WTC11 (cell line): ENCODE data around the gene ZNF654. TPM values are rescaled to one million over a fixed set of nuclear protein-coding genes. Genes with fewer than 3 reads are reported as not detected.

Source experiments
- ATAC-seq: fragments of 200-7000 bp; cut with Tn5 transposase; 2 replicates; pipeline ENCODE4 v1.10.0; 2021; ENCODE audit warnings: mild to moderate bottlenecking, moderate library complexity
- CTCF ChIA-PET: fragments of 300-600 bp; sonication (Branson Sonifier 250); formaldehyde crosslinking; loops from one replicate; lab custom pipeline; 2021; ENCODE audit warnings: antibody characterized with exemption; lab: Charles Lee
- POLR2A ChIA-PET: fragments of 350-600 bp; sonication (Branson Sonifier 250); formaldehyde crosslinking; loops from one replicate; lab custom pipeline; 2021; ENCODE audit warnings: antibody characterized with exemption; lab: Charles Lee
- DNase-seq: peaks from one replicate; pipeline ENCODE4 v3.0.0; 2021; ENCODE audit warnings: low spot score
- H3K27ac Mint-ChIP-seq: 2 replicates; pipeline ENCODE4 v1.8.0; 2021; ENCODE audit warnings: mixed read lengths
- H3K27me3 Mint-ChIP-seq: 2 replicates; pipeline ENCODE4 v1.8.0; 2021; ENCODE audit warnings: low read depth, mild to moderate bottlenecking, moderate library complexity, mixed read lengths
- H3K36me3 Mint-ChIP-seq: 2 replicates; pipeline ENCODE4 v1.8.0; 2021; ENCODE audit warnings: mixed read lengths
- H3K4me1 Mint-ChIP-seq: 2 replicates; pipeline ENCODE4 v1.8.0; 2022; ENCODE audit warnings: mixed read lengths
- H3K4me3 Mint-ChIP-seq: 2 replicates; pipeline ENCODE4 v1.8.0; 2021; ENCODE audit warnings: mild to moderate bottlenecking, moderate library complexity, mixed read lengths
- H3K9me3 Mint-ChIP-seq: 2 replicates; pipeline ENCODE4 v1.8.0; 2021; ENCODE audit warnings: mixed read lengths
- AR ChIP-seq: fragments of 250-450 bp; sonication (Bioruptor Pico); IDR thresholded peaks from 2 replicates; pipeline ENCODE4 v1.9.0; 2021; ENCODE audit warnings: mild to moderate bottlenecking
- CTCF ChIP-seq: fragments of 200-600 bp; IDR thresholded peaks from 2 replicates; pipeline ENCODE4 v1.8.0; 2022; ENCODE audit warnings: antibody characterized with exemption
- ETV6 ChIP-seq: sonication (generic); formaldehyde crosslinking; IDR thresholded peaks from 2 replicates; pipeline ENCODE4 v1.8.1; 2022; ENCODE audit warnings: mild to moderate bottlenecking, missing genetic modification reagents
- FOXJ3 ChIP-seq: sonication (generic); formaldehyde crosslinking; IDR thresholded peaks from 2 replicates; pipeline ENCODE4 v1.9.0; 2021; ENCODE audit warnings: missing genetic modification reagents, mild to moderate bottlenecking, borderline replicate concordance
- FOXK1 ChIP-seq: sonication (generic); formaldehyde crosslinking; IDR thresholded peaks from 2 replicates; pipeline ENCODE4 v1.8.0; 2022; ENCODE audit warnings: mild to moderate bottlenecking, moderate library complexity, missing genetic modification reagents
- FOXP4 ChIP-seq: sonication (generic); formaldehyde crosslinking; IDR thresholded peaks from 2 replicates; pipeline ENCODE4 v1.8.0; 2022; ENCODE audit warnings: mild to moderate bottlenecking, missing genetic modification reagents
- HMGA2 ChIP-seq: fragments of 250-450 bp; sonication (Bioruptor Pico); IDR thresholded peaks from 2 replicates; pipeline ENCODE4 v1.4.0; 2021; ENCODE audit warnings: mild to moderate bottlenecking, moderate library complexity
- NFYB ChIP-seq: sonication (generic); formaldehyde crosslinking; conservative IDR thresholded peaks from 2 replicates; pipeline ENCODE4 v1.8.0; 2022; ENCODE audit warnings: low read depth, missing genetic modification reagents
- NR3C1 ChIP-seq: sonication (generic); formaldehyde crosslinking; conservative IDR thresholded peaks from 2 replicates; pipeline ENCODE4 v1.8.1; 2023; ENCODE audit warnings: low read depth, mild to moderate bottlenecking, missing genetic modification reagents
- RORB ChIP-seq: fragments of 250-450 bp; sonication (Bioruptor Pico); IDR thresholded peaks from 2 replicates; pipeline ENCODE4 v1.9.0; 2021; ENCODE audit warnings: mild to moderate bottlenecking
- SOX15 ChIP-seq: fragments of 250-450 bp; sonication (Bioruptor Pico); IDR thresholded peaks from 2 replicates; pipeline ENCODE4 v1.9.0; 2021; ENCODE audit warnings: mild to moderate bottlenecking
- STAT6 ChIP-seq: sonication (generic); formaldehyde crosslinking; conservative IDR thresholded peaks from 2 replicates; pipeline ENCODE4 v1.8.1; 2023; ENCODE audit warnings: mild to moderate bottlenecking, low read depth, missing genetic modification reagents, moderate library complexity
- TCF7 ChIP-seq: sonication (generic); formaldehyde crosslinking; IDR thresholded peaks from 2 replicates; pipeline ENCODE4 v1.8.0; 2022; ENCODE audit warnings: mild to moderate bottlenecking, low read depth, missing genetic modification reagents, moderate library complexity
- USF1 ChIP-seq: sonication (generic); formaldehyde crosslinking; IDR thresholded peaks from 2 replicates; pipeline ENCODE4 v1.8.0; 2022; ENCODE audit warnings: mild to moderate bottlenecking, missing genetic modification reagents
- ZNF219 ChIP-seq: sonication (generic); formaldehyde crosslinking; IDR thresholded peaks from 2 replicates; pipeline ENCODE4 v1.8.0; 2023; ENCODE audit warnings: missing genetic modification reagents, mild to moderate bottlenecking, borderline replicate concordance
- ZNF532 ChIP-seq: fragments of 250-450 bp; sonication (Bioruptor Pico); IDR thresholded peaks from 2 replicates; pipeline ENCODE4 v1.9.0; 2021; ENCODE audit warnings: mild to moderate bottlenecking, borderline replicate concordance
- ZSCAN18 ChIP-seq: fragments of 250-450 bp; sonication (Bioruptor Pico); IDR thresholded peaks from 2 replicates; pipeline ENCODE4 v2.1.2; 2022; ENCODE audit warnings: mild to moderate bottlenecking, moderate library complexity
- total RNA-seq: library from RNA; stranded (reverse); gene quantifications from 3 replicates; pipeline ENCODE4 v1.2.3, GENCODE V29; 2021

The ZNF654 gene
- total RNA-seq, 1 experiment from 2014 or later: 7.0 TPM

GRCh38 chr3:88168171-88168570, 109.1 kb downstream of the ZNF654 start:
- Mint-ChIP-seq H3K4me3 (no peak overlapping the region), H3K27ac (no peak overlapping the region)
- CTCF ChIA-PET: interaction anchor here (0.6 kb wide), 1 partner anchor 55 kb away, joined by 3 read pairs; no protein-coding TSS in a partner anchor

More at GRCh38 chr3:88168171-88168570, 109.1 kb downstream of the ZNF654 start:
- Mint-ChIP-seq H3K4me1 (peaks cover 15% of the 10 kb centered on the region), H3K36me3 (peaks cover 24% of the 10 kb centered on the region), H3K27me3 (no peaks in the 10 kb centered on the region), H3K9me3 (peaks cover 16% of the 10 kb centered on the region)
- DNase-seq: no peak
- no peak for TF ChIP-seq FOXJ3 (CRISPR knock-in tag)
- no peak for TF ChIP-seq ZNF532 (CRISPR knock-in tag)
- no peak for TF ChIP-seq SOX15 (CRISPR knock-in tag)
- TF ChIP-seq USF1: no peak
- no peak for TF ChIP-seq AR (CRISPR knock-in tag)
- no peak for TF ChIP-seq ETV6 (CRISPR knock-in tag)
- no peak for TF ChIP-seq STAT6 (CRISPR knock-in tag)
- no peak for TF ChIP-seq ZNF219
- TF ChIP-seq NFYB (CRISPR knock-in tag): no peak
- no peak for TF ChIP-seq FOXK1 (CRISPR knock-in tag)
- no peak for TF ChIP-seq ZSCAN18 (CRISPR knock-in tag)
- TF ChIP-seq CTCF: no peak
- no peak for TF ChIP-seq FOXP4 (CRISPR knock-in tag)
- no peak for TF ChIP-seq TCF7
- TF ChIP-seq RORB (CRISPR knock-in tag): no peak
- no peak for TF ChIP-seq HMGA2 (CRISPR knock-in tag)
- no peak for TF ChIP-seq NR3C1 (CRISPR knock-in tag)
- POLR2A ChIA-PET: no interaction called here
- no peak for ATAC-seq
